ENCODE measurements around the gene MTSS2.
"Not testable (repeated sequence)": the region's sequence is repeated elsewhere in the genome, so short reads cannot be mapped to it uniquely, and the experiment has no call there.

Gene MTSS2

DNA sequence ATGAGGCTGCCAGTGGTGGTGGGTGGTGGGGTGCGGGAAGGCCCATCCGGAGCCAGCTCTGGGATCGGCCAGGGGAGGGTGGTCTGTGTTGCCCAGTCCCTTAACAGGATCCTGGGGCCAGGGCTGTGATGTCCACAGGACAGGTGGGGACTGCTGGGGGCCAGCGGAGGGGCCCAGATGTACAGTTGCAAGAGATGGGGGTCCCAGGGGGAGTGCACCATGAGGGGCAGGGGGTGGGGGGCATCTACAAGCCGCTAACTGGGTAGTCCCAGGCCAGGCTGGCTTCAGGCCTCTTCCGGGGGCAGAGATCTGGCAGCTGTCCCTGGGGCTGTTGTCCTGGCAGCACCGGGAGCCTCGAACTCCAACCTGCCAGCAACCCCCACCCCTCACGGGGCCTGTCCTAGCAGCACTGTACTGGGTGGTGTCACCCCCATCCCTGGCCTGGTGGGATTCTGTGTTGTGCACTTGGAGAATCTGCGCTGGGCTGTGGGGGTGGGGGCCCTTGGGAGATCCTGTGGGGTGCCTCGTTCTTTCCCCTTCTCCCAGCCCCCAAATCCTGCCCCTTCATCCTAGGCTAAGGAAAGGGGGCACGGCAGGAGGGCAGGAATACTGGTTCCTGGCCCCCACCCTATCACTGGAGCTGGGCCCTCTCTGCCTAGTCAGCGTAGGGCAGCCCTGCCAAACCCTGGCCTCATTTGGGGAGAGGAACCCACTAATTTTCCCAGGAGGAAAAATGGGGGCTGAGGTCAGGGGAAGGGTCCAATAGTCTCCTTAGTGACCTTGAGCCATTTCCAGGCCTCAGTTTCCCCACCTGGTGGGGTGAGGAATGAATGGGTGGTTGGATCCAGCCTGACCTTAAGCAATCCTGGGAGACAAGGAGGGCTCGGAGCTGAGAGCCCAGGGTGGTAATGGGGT, 1.4 kb downstream of the MTSS2 start:
- DNase-seq = no peak

DNA sequence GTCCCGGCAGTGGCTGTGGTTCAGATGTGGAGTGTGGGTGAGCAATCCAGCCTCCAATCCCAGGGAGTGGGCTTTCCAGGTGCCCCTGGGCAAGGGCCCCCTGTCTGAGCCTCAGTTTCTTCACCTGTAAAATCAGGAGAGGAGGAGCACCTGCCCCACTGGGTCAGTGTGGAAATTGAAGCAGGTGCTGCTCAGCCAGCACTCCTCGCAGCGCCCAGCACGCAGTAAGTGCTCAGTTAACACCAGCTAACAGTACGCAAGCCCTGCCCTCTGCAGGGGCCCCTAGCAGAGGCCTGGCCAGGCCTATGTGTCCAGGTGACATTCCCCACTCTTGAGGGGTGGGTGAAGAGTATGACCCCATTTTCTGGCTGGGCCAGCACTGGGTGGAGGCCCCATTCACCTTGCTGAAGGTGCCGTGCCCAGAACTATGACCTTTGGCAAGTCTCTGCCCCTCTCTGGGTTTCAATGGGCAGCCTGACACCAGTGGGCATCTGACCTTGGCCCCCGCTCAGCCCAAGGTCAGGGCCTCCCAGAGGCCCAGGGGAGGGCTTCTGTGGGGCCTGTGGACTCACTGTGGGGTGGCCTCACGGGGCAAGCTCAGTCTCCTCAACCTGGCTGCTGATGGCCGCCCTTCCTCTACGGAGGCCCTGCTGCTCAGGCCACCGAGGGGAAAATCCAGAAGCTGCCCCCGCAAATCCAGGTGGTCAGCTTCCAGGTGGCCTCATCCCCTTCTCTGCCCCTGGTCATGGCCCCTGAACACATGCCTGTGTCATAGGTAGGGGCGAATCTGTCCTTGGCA, 2.5 kb downstream of the MTSS2 start:
- DNase-seq = no peak

DNA sequence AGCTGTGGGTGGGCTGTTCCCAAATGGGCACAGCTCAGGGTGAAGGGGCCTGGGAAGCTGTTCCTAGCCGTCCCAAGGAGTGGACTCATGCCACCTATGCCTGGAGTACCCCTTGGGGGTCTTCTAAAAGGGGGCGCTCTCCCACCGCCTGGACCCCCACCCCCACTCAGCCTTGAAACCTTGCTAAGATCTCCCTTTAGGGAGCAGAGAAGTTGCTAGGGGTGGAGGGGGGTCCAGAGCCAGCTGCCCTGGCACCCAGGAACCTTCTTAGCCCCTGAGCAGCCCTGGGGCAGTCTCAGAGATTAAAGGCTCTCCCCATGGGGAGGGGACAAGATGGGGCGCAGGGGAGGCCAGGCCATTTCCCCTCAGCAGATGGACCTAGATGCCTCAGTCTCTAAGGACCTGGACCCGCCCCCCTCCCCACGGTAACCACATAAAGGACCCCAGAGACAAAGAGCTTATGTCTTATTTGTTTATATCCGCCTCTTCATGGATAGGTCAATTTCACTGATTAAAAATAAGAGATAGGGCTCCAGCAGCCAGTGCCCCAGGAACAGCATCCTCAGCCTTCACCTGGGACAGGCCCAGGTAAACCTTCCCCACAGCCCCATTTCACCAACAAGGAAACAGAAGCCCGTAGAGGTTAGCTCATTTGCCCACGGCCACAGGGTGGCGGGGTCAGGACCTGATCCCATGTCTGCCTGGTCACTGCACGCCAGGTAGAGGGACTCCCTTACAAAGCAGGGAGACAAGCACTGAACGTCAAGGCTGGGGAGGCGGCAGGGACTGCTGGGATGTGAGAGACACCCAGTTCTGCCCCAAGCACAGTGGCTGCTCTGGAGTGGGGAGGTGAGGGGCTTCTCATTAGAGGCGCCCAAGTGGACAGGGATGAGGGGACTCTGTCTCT, 3.4 kb downstream of the MTSS2 start:
- no peak for DNase-seq

DNA sequence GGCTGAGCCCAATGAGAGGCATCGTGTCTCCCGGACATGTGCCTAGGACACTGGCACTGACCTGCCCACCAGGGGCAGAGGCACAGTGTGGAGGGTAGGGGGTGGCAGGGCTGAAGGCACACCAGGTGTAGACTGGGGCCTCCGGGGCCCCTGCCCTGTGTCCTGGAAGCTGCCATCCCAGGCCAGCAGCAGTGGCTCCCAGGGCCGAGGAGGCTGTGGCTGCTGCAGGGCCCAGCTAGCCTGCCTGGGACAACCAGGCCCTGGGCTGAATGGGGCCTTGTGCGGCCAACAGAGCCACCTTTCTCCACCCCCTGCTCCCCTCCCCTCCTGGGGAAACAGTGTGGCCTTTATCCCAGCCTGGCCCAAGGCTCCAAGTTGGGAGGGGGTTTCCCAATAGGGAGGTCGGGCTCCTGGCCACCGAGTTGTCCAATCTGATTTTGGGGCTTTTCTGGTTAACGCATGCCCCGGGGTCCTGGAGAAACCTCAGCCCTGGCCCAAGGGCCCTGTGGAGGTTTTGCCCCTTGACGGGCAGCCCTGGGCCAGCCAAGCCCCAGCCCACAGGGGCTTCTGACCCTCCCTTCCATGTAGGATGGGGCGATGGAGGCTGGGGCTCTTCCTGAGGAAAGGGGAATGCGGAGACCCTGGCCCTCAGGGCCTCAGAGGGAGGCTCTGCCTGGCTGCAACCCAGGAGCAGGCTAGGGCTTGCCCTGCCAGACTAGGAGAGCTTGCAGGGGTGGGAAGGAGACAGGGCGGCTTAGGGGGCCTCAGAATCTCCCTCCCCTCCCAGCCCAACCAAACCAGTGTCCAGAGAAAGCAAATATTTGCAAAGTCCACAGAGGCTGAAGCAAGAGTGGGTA, 4.2 kb downstream of the MTSS2 start:
- no peak for DNase-seq

DNA sequence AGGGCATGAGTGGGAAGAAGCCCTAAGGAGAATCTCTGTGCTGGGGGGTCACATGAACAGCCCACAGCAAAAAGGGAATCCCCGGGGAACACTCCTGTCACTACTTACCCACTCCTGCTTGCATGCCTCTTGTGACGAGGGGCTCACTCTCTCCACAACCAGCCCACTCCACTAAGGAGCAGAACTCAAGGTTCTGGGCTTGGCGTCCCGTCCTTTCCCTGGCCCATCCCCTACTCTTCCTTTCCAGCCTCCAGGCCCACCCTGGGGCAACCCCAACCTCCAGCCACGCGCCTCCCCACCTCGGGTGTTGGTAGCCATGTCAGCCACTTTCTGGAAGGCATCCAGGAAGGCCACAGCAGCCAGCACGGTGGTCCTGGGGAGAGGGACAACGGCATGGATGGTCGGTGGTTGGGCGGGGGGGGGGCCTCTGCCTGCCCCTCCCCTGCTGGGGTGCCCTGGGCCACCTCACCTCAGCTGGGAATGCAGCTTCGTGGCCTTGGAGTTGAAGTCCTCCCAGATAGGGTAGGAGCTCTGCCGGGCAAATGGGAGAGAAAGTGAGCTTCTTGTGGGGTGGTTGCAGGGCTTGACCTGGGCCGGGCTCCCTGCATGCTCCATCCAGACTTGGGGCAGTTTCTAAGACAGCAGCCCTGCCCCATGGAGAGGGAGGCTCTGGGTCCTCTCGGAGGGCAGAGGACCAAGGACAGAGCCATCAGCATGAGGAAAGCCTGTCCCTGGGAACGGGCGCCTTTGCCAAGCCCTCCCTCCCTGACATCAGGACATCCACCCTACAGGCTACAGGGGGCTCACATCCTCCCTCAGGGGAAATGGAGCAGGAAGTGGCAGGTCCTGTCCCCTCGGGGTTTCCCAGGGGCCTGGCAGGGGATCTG, 5.1 kb downstream of the MTSS2 start:
- DNase-seq = no peak

- DNase-seq = peak in 1 of 2 experiments; percentile 26
Observed at GRCh38 chr16:70679671-70680494, 6.0 kb downstream of the MTSS2 start.

GRCh38 chr16:70678898-70679670, 6.8 kb downstream of the MTSS2 start:
- no peak for DNase-seq

GRCh38 chr16:70678121-70678897, 7.5 kb downstream of the MTSS2 start:
- DNase-seq = no peak

DNA sequence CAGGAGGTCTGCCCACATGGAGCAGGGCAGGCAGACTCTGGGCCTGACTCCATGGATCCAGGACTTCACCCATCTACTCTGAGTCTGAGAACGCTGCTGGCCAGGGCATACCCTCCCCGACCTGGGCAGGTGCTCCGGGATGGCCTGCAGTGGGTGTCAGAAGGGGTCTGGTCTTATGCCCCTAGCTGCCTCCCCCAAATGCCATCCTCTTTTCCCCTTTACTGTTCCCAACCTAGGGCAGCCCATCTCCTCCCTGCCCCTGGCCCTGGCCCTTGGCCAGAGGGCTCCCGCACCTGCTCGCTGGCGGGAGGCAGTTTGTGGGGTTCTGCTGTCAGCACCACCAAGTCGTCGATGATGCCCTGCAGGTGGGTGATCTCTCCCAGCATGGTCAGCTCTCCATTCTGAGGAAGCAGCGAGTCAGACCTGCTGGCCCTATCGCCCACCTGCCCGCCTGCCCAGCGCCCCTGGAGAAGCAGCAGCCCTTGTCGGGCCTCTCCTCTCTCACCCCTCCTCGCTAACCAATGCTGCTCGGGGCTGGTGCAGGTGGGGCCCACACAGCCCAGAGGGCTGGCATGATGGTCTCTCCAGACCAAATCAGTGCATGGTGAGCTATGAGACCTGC, 8.2 kb downstream of the MTSS2 start:
- DNase-seq = no peak

- no peak for DNase-seq
Observed at GRCh38 chr16:70676675-70677498, 9.0 kb downstream of the MTSS2 start.

DNA sequence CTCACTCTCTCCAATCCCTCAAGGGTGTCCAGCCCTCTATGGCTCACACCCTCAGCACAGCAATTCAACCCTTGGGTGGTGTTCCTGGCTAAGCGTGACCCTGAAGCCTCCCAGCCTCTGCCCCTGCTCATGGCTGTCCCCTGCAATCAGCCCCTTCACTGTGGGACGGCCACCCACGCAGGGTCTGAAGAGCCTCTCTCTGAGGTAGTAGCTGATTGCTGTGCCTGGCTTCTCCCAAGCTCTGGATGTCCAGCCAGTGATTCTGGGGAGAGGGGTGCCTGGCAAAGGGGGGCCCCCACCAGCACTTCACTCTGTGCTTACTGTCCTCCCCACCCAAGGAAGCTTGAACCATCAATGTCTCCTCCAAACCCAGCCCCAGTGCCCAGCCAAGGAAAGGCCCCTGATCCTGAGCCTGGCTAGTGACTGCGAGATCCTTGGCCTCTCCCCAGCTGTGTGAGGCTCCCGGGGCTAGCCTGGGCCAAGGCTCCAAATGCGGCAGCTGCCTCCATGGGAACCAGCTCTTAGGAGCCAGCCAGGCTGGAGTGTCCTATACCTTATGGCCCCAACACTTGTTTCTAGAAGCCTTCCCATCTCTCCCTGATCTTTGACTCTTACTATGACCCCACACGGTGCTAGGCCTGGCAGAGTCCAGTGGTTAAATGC, 9.9 kb downstream of the MTSS2 start:
- no peak for DNase-seq

- no peak for DNase-seq
Observed at GRCh38 chr16:70674221-70675014, 11.4 kb downstream of the MTSS2 start.

GRCh38 chr16:70670938-70671337, 14.9 kb downstream of the MTSS2 start:
- DNase-seq = not testable (repeated sequence)

- DNase-seq = no peak
Observed at GRCh38 chr16:70670175-70670574, 15.7 kb downstream of the MTSS2 start.
